Prostate gland (tissue), 2 donors: ENCODE results near the gene SLC16A5.

Source experiments
- CTCF ChIP-seq, 4 experiments: fragments of 200-600 bp in 2 of 4; fragments of 450-650 bp in 2 of 4; sonication (generic) in 2 of 4; IDR thresholded peaks; 1 replicate in 3 of 4; 2 replicates in 1 of 4; pipeline ENCODE4 v1.5.1; 2016 to 2019; ENCODE audit warnings: antibody characterized with exemption in 4 of 4, mild to moderate bottlenecking in 2 of 4, moderate library complexity in 2 of 4
- POLR2A ChIP-seq: fragments of 450-650 bp; IDR thresholded peaks from one replicate; pipeline ENCODE4 v1.6.1; 2016; ENCODE audit warnings: antibody characterized with exemption, mild to moderate bottlenecking
- POLR2AphosphoS5 ChIP-seq: sonication (generic); formaldehyde crosslinking; IDR thresholded peaks from one replicate; pipeline ENCODE4 v1.6.1; 2017; ENCODE audit warnings: antibody characterized with exemption

GRCh38 chr17:75146592-75146991, 58.8 kb downstream of the SLC16A5 start:
- no peak for TF ChIP-seq CTCF (IDR thresholded peaks at IDR 0.05)
- TF ChIP-seq POLR2AphosphoS5: no peak
- no peak for TF ChIP-seq POLR2A
